ENCODE data around the gene TMOD2. TPM values are rescaled to one million over a fixed set of nuclear protein-coding genes. Genes with fewer than 3 reads are reported as not detected.

The TMOD2 gene
- total RNA-seq, 2 donors from 2014 or later = 2.4 to 7.2 TPM

DNA sequence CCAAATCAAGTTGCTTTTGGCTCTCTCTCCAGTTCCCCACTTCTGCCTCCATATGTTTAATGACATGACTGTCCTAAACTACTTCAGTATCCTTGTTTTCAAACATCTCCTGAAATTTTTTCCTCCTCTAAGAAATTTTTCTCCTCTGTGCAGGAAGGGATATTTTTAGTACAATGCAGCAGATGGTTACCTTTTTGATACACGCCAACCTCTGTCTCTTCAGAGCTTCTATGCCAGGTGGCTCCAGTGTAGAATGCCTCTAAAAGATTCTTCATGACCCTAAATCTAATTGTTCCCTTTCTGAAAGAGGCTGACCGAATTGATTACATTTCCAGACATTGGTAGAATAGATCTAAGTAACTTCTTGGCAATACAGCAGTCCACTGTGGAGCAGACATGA, 111.7 kb downstream of the TMOD2 start:
- H3K4me3 ChIP-seq = no peak overlapping the region
- no peak for DNase-seq
- no peaks in the 10 kb centered on the region for H3K27me3 ChIP-seq
- intact Hi-C loops (cut with DNase I) = no loop called here
- peak overlapping the region in 1 of 2 donors; percentile 14 for H3K9ac ChIP-seq (ENCODE audit: low read depth in 2 of 2, low read length in 2 of 2)
- H3K9me3 ChIP-seq = no peaks in the 10 kb centered on the region
- no peaks in the 10 kb centered on the region for H3K4me1 ChIP-seq
- H3K36me3 ChIP-seq = peaks cover 10% of the 10 kb centered on the region
- no peak overlapping the region for H3K27ac ChIP-seq
- no peak for TF ChIP-seq CTCF (IDR thresholded peaks at IDR 0.05)

DNA sequence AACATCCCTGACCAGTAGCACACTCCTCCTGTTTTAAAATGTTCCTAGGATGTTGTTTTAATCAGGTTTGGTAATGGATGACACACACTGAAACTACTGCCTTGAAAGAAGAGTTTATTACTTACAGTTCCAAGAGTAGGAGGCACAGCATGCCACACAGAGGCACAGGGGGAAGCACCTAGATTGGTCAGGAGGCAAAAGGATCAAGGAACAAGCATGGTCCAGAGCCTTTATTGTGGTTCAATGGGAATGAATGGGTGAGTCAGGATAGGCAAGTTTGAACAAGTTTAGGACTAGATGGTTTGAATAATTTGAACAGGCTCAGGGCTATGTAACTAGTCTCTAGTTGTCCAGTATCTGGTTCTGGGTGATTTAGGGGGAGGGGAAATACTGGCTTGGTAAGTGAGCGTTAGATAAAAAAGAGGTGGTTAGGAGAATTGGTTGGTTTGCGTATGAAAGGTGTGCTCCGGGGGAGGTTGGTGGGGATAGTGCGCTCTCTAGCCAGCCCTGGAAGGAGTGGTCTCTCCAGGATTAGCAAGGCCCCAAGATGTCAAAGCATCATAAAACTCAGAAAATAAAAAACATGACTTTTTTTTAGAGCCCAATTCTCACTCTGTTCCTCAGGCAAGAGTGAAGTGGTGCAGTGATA, 113.1 kb downstream of the TMOD2 start:
- no peaks in the 10 kb centered on the region for H3K4me1 ChIP-seq
- no peak overlapping the region for H3K9ac ChIP-seq (ENCODE audit: low read depth in 2 of 2, low read length in 2 of 2)
- no peak overlapping the region for H3K27ac ChIP-seq
- no peaks in the 10 kb centered on the region for H3K27me3 ChIP-seq
- no peak for DNase-seq
- H3K36me3 ChIP-seq = peaks cover 10% of the 10 kb centered on the region
- no peak for TF ChIP-seq CTCF (IDR thresholded peaks at IDR 0.05)
- no peak overlapping the region for H3K4me3 ChIP-seq
- intact Hi-C loops (cut with DNase I) = no loop called here
- H3K9me3 ChIP-seq = no peaks in the 10 kb centered on the region

GRCh38 chr15:51865317-51865716, 113.9 kb downstream of the TMOD2 start:
- TF ChIP-seq CTCF (IDR thresholded peaks at IDR 0.05) = no peak
- H3K9ac ChIP-seq (ENCODE audit: low read depth in 2 of 2, low read length in 2 of 2) = no peak overlapping the region
- no peak overlapping the region for H3K4me3 ChIP-seq
- H3K9me3 ChIP-seq = no peaks in the 10 kb centered on the region
- DNase-seq = no peak
- H3K4me1 ChIP-seq = no peaks in the 10 kb centered on the region
- intact Hi-C loops (cut with DNase I) = no loop called here
- H3K27me3 ChIP-seq = no peaks in the 10 kb centered on the region
- no peak overlapping the region for H3K27ac ChIP-seq
- peaks cover 10% of the 10 kb centered on the region for H3K36me3 ChIP-seq

Other genes starting within 250 kb of the TMOD2 start
- 10 to 100 TPM; 21.7 to 33.4 TPM for gene DMXL2, start 128.8 kb upstream of the TMOD2 start, total RNA-seq
- 1 to 10 TPM in 1 of 2 donors, under 1 TPM in 1; 0.72 to 2.0 TPM for gene SCG3, start 70.1 kb upstream of the TMOD2 start, total RNA-seq
- gene LYSMD2, start 13.9 kb upstream of the TMOD2 start, total RNA-seq = 1 to 10 TPM; 7.1 to 7.8 TPM
- 10 to 100 TPM; 68.4 to 78.6 TPM for gene TMOD3, start 78.1 kb downstream of the TMOD2 start, total RNA-seq
- gene LEO1, start 220.2 kb downstream of the TMOD2 start, total RNA-seq = 10 to 100 TPM; 23.6 to 29.3 TPM